Lung (tissue), 12 donors: ENCODE measurements around the gene CORO1C. TPM values are rescaled to one million over a fixed set of nuclear protein-coding genes. Genes with fewer than 3 reads are reported as not detected.

ENCODE experiments used
- ATAC-seq: fragments of 200-7000 bp; cut with Tn5 transposase; one replicate; pipeline ENCODE4 v1.9.1; 2020; ENCODE audit warnings: moderate number of reproducible peaks; ENCODE audit not compliant: insufficient read depth, low FRiP score
- DNase-seq, 3 donors: peaks; one replicate each; pipeline ENCODE4 v3.0.0-alpha.2; 2013 to 2017
- H3K27ac ChIP-seq, 2 donors: one replicate each; pipeline ENCODE4 v1.5.1; 2013; ENCODE audit warnings: mild to moderate bottlenecking in 2 of 2, moderate library complexity in 2 of 2, control low read depth in 1 of 2, inconsistent platforms in 1 of 2, low read depth in 1 of 2, low read length in 1 of 2
- H3K27me3 ChIP-seq, 3 donors: one replicate each; pipeline ENCODE4 v1.5.1; 2013; ENCODE audit warnings: low read length in 2 of 3; ENCODE audit not compliant: control insufficient read depth in 3 of 3, insufficient read depth in 3 of 3
- H3K36me3 ChIP-seq, 4 donors: one replicate each; pipeline ENCODE4 v1.5.1; 2013; ENCODE audit warnings: low read length in 4 of 4, mild to moderate bottlenecking in 1 of 4, moderate library complexity in 1 of 4; ENCODE audit not compliant: control insufficient read depth in 4 of 4, insufficient read depth in 4 of 4
- H3K4me1 ChIP-seq, 5 donors: one replicate each; pipeline ENCODE4 v1.5.1; 2013; ENCODE audit warnings: low read length in 5 of 5, mild to moderate bottlenecking in 2 of 5, moderate library complexity in 1 of 5; ENCODE audit not compliant: control insufficient read depth in 5 of 5, insufficient read depth in 5 of 5
- H3K4me3 ChIP-seq: one replicate; pipeline ENCODE4 v1.5.1; 2013; ENCODE audit warnings: mild to moderate bottlenecking, control low read depth, moderate library complexity
- H3K9ac ChIP-seq, 2 donors: one replicate each; pipeline ENCODE4 v1.5.1; 2013; ENCODE audit warnings: low read length in 2 of 2, control low read depth in 1 of 2; ENCODE audit not compliant: insufficient read depth in 1 of 2
- H3K9me3 ChIP-seq, 4 donors: one replicate each; pipeline ENCODE4 v1.5.1; 2013; ENCODE audit warnings: low read length in 3 of 4, mild to moderate bottlenecking in 1 of 4, moderate library complexity in 1 of 4; ENCODE audit not compliant: control insufficient read depth in 4 of 4, insufficient read depth in 3 of 4
- WGBS, 2 donors: extraction: QIAGEN DNeasy Blood & Tissue Kit; methylation state at CpG; one replicate each; pipeline ENCODE4 v1.1.7; 2013; 5-methylcytosine and 5-hydroxymethylcytosine counted together
- polyA plus RNA-seq, 2 donors: library from polyadenylated mRNA; stranded (reverse); fragments of 200-250 nt; gene quantifications; one replicate each; pipeline ENCODE4 v1.2.1, GENCODE V29; 2013
- total RNA-seq, 2 donors: library from RNA; depleted of rRNA in 1 of 2; stranded (reverse); fragments of >200 nt in 1 of 2; gene quantifications; one replicate each; pipeline ENCODE4 v1.2.1, GENCODE V29; 2014 to 2021
- TF ChIP-seq, protein P1 (sequence below): IDR thresholded peaks from 2 replicates; pipeline ENCODE4 v1.5.1; 2012; ENCODE audit warnings: mild to moderate bottlenecking; ENCODE audit errors: control extremely low read depth, extremely low read depth
- donor health status: control.
- donor health status: control.
- donor health status: Bipolar disorder and iron deficiency.
- donor health status: healthy.
- donor health status: DM: yes; HTN: yes; CAD: no.

Gene CORO1C
- total and polyA plus RNA-seq, 4 donors, result 36.4 to 227 (median 105) TPM

DNA sequence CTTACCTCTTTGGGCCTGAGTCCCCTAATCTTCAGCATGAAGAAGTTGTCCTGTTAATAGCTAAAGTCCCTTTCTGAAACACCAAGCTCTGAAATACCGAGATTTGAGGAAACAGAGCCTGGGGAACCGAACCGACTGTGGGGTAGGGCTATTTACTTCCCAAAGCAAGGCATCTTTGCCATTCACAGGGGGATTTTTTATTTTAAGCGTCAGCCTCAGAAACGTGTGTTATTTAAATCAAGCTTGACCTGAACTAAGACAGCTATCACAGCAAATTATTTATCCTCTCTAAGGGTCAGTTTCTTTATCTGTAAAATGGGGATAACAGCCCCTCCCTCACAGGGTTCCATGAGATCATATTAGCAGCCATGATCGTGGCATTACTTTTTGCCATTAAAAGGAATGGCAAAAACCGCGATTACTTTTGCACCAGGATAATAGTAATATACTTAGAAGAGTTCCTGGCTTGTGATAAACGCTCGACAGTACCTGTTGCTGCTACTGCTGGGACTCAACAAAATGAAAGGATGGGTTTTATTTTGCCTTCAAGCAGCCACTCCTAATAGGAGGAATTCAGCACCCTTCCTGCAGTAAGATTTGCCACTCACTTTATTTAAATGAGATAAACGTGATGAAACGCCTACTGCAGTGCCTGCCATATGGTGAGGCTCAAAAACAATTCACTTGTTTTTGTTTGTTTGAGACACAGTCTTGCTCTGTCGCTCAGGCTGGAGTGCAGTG lies 1.3 kb upstream of the CORO1C start:
- peak overlapping the region; percentile 91 to 96 for H3K27ac ChIP-seq
- no peaks in the 10 kb centered on the region for H3K9me3 ChIP-seq
- ATAC-seq (no peak), DNase-seq (peak in 2 of 3 donors; percentile 55 to 63)
- H3K4me1 ChIP-seq, result peaks cover 1 to 18% (median 6%) of the 10 kb centered on the region in 5 donors
- 71 to 75% methylated on average over 13 of the region's 13 CpGs for WGBS, 2 donors
- no peak overlapping the region for H3K4me3 ChIP-seq
- no peaks in the 10 kb centered on the region for H3K36me3 ChIP-seq
- H3K27me3 ChIP-seq, result no peaks in the 10 kb centered on the region
- H3K9ac ChIP-seq, result peak overlapping the region in 1 of 2 donors; percentile 54
- TF ChIP-seq, protein P1, sequence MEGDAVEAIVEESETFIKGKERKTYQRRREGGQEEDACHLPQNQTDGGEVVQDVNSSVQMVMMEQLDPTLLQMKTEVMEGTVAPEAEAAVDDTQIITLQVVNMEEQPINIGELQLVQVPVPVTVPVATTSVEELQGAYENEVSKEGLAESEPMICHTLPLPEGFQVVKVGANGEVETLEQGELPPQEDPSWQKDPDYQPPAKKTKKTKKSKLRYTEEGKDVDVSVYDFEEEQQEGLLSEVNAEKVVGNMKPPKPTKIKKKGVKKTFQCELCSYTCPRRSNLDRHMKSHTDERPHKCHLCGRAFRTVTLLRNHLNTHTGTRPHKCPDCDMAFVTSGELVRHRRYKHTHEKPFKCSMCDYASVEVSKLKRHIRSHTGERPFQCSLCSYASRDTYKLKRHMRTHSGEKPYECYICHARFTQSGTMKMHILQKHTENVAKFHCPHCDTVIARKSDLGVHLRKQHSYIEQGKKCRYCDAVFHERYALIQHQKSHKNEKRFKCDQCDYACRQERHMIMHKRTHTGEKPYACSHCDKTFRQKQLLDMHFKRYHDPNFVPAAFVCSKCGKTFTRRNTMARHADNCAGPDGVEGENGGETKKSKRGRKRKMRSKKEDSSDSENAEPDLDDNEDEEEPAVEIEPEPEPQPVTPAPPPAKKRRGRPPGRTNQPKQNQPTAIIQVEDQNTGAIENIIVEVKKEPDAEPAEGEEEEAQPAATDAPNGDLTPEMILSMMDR, result no peak

DNA sequence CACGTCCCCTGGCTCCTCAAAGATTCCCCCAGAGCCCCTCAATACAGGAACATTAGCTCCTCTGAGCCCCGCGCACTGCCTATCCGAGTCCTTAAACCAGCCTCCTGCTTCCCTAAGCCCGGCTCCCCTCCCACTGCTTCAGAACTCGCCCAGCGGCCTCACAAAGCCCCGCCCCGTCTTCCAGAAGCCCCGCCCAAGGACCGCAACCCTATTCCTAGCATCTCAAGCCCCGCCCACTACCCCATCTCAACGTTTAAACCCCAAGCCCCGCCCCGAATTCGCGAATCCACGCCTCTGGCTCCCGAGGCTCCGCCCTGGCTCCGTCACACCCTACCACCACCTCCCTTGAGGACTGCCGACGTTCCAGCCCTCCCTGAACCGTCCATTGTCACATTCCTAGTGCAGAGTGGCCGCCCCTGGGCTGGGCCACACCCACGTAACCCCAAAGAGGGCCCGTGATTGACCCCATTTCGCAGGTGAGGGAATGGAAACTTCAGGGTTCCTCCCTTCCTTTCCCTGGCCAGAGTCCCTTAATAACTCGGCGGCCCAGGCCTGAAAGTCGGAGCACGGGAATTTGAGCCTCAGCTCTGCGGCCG lies 646 bp upstream of the CORO1C start:
- TF ChIP-seq, protein P1, result no peak
- H3K36me3 ChIP-seq, result no peaks in the 10 kb centered on the region
- H3K4me1 ChIP-seq, result peaks cover 1 to 18% (median 7%) of the 10 kb centered on the region in 5 donors
- H3K9ac ChIP-seq, result peak overlapping the region in 1 of 2 donors; percentile 54
- H3K4me3 ChIP-seq, result peak overlapping the region; percentile 40
- H3K27ac ChIP-seq, result peak overlapping the region; percentile 98 to 99
- ATAC-seq (peak; percentile 87), DNase-seq (peak; percentile 98 to 99 (median 99))
- no peaks in the 10 kb centered on the region for H3K9me3 ChIP-seq
- 4 to 11% methylated on average over 34 of the region's 34 CpGs for WGBS, 2 donors
- no peaks in the 10 kb centered on the region for H3K27me3 ChIP-seq

- DNase-seq (peak in 2 of 3 donors; percentile 76 to 81), ATAC-seq (peak; percentile 7)
- Histone ChIP-seq H3K9ac (peak overlapping the region; percentile 81 to 83), H3K4me3 (peak overlapping the region; percentile 84), H3K9me3 (no peaks in the 10 kb centered on the region), H3K27me3 (no peaks in the 10 kb centered on the region), H3K36me3 (no peaks in the 10 kb centered on the region), H3K27ac (peak overlapping the region; percentile 98 to 99), H3K4me1 (peaks cover 3 to 18% (median 7%) of the 10 kb centered on the region in 5 donors)
- WGBS, 2 donors, result 0 to 1% methylated on average over 32 to 45 of the region's 45 CpGs
- TF ChIP-seq, protein P1, result no peak
Measured at GRCh38 chr12:108730365-108731104, 783 bp downstream of the CORO1C start.
